IMR-90 (cell line): ENCODE measurements around the gene FAS. TPM values are rescaled to one million over a fixed set of nuclear protein-coding genes. Genes with fewer than 3 reads are reported as not detected.
A peak's percentile ranks its signal among the peaks of the same experiment; 100 is the strongest.

ENCODE experiments used
- ATAC-seq: fragments of 200-7000 bp; cut with Tn5 transposase; 2 replicates; pipeline ENCODE4 v1.9.1; 2020; ENCODE audit warnings: low read depth, mild to moderate bottlenecking, moderate library complexity
- BruUV-seq: library from RNA; stranded (reverse); fragments of 400-500 nt; replicated peaks from 2 replicates; lab custom pipeline; 2021; lab: Mats Ljungman, UMichigan
- CTCF ChIA-PET: fragments of 300-600 bp; formaldehyde crosslinking; extraction: SDS; loops from one replicate; lab custom pipeline; 2021; ENCODE audit warnings: antibody characterized with exemption; lab: Yijun Ruan, JAX
- POLR2A ChIA-PET: fragments of 300-600 bp; sonication (Branson Sonifier 250); formaldehyde crosslinking; loops from one replicate; lab custom pipeline; 2022; ENCODE audit warnings: antibody characterized with exemption; ENCODE audit not compliant: unreplicated experiment; lab: Charles Lee
- DNase-seq: peaks from one replicate; pipeline ENCODE4 v3.0.0; 2013
- H2AFZ ChIP-seq: replicated peaks from 2 replicates; pipeline ENCODE3; 2013; ENCODE audit warnings: low read length, mild to moderate bottlenecking; ENCODE audit not compliant: poor library complexity
- H2AK5ac ChIP-seq: 2 replicates; pipeline ENCODE4 v1.6.1; 2013; ENCODE audit warnings: low read depth, low read length, inconsistent platforms
- H2AK9ac ChIP-seq: replicated peaks from 2 replicates; pipeline ENCODE3; 2013; ENCODE audit warnings: mild to moderate bottlenecking, low read depth, low read length, moderate library complexity; ENCODE audit not compliant: poor library complexity
- H2BK120ac ChIP-seq: 2 replicates; pipeline ENCODE4 v1.6.1; 2013; ENCODE audit warnings: low read depth, low read length, inconsistent platforms
- H2BK15ac ChIP-seq: 3 replicates; pipeline ENCODE4 v1.6.1; 2013; ENCODE audit warnings: low read depth, low read length, inconsistent platforms
- H2BK20ac ChIP-seq: 2 replicates; pipeline ENCODE4 v1.6.1; 2013; ENCODE audit warnings: low read depth, mild to moderate bottlenecking, inconsistent platforms, low read length, moderate library complexity
- H2BK5ac ChIP-seq: 2 replicates; pipeline ENCODE4 v1.6.1; 2013; ENCODE audit warnings: mild to moderate bottlenecking, low read depth, low read length, inconsistent platforms; ENCODE audit not compliant: poor library complexity, severe bottlenecking
- H3K14ac ChIP-seq: replicated peaks from 2 replicates; pipeline ENCODE4 v1.6.1; 2013; ENCODE audit warnings: low read depth, low read length, inconsistent platforms
- H3K18ac ChIP-seq: 2 replicates; pipeline ENCODE4 v1.6.1; 2013; ENCODE audit warnings: low read depth, low read length, control low read depth
- H3K23ac ChIP-seq: 2 replicates; pipeline ENCODE4 v1.6.1; 2013; ENCODE audit warnings: low read depth, low read length, inconsistent platforms
- H3K27ac ChIP-seq: 2 replicates; pipeline ENCODE4 v1.5.1; 2013; ENCODE audit warnings: mild to moderate bottlenecking, control low read depth, low read length; ENCODE audit not compliant: insufficient read depth
- H3K27me3 ChIP-seq: 2 replicates; pipeline ENCODE4 v1.6.1; 2013; ENCODE audit warnings: low read length; ENCODE audit not compliant: control insufficient read depth, insufficient read depth
- H3K36me3 ChIP-seq: 2 replicates; pipeline ENCODE4 v1.6.1; 2013; ENCODE audit warnings: low read length, mixed read lengths; ENCODE audit not compliant: control insufficient read depth, insufficient read depth
- H3K4ac ChIP-seq: 2 replicates; pipeline ENCODE4 v1.6.1; 2013; ENCODE audit warnings: low read depth, low read length, inconsistent platforms
- H3K4me1 ChIP-seq: 2 replicates; pipeline ENCODE4 v1.6.1; 2013; ENCODE audit warnings: low read length, mixed read lengths; ENCODE audit not compliant: control insufficient read depth, insufficient read depth
- H3K4me2 ChIP-seq: 2 replicates; pipeline ENCODE4 v1.6.1; 2013; ENCODE audit warnings: low read depth, mild to moderate bottlenecking, control low read depth, low read length, moderate library complexity
- H3K4me3 ChIP-seq: 2 replicates; pipeline ENCODE4 v1.5.1; 2013; ENCODE audit warnings: low read depth, mild to moderate bottlenecking, control low read depth, low read length, moderate library complexity; ENCODE audit not compliant: insufficient read depth
- H3K56ac ChIP-seq: 2 replicates; pipeline ENCODE4 v1.6.1; 2013; ENCODE audit warnings: low read length, inconsistent platforms; ENCODE audit not compliant: insufficient read depth; ENCODE audit errors: extremely low read depth
- H3K79me1 ChIP-seq, 2 experiments: 2 replicates each; pipeline ENCODE4 v1.6.1; 2013; ENCODE audit warnings: low read length in 2 of 2, inconsistent platforms in 1 of 2, low read depth in 1 of 2
- H3K9ac ChIP-seq: 2 replicates; pipeline ENCODE4 v1.6.1; 2013; ENCODE audit warnings: low read depth, low read length, control low read depth
- H3K9me1 ChIP-seq: 2 replicates; pipeline ENCODE4 v1.6.1; 2013; ENCODE audit warnings: low read length, inconsistent platforms; ENCODE audit not compliant: insufficient read depth
- H3K9me3 ChIP-seq: 2 replicates; pipeline ENCODE4 v1.6.1; 2013; ENCODE audit warnings: low read length; ENCODE audit not compliant: control insufficient read depth, insufficient read depth
- H4K20me1 ChIP-seq: 2 replicates; pipeline ENCODE4 v1.6.1; 2013; ENCODE audit warnings: low read length, inconsistent platforms; ENCODE audit not compliant: insufficient read depth
- H4K5ac ChIP-seq: 2 replicates; pipeline ENCODE4 v1.6.1; 2013; ENCODE audit warnings: mild to moderate bottlenecking, low read depth, low read length, control low read depth
- H4K8ac ChIP-seq, 2 experiments: 2 replicates each; pipeline ENCODE4 v1.6.1; 2013; ENCODE audit warnings: low read depth in 2 of 2, low read length in 2 of 2, control low read depth in 1 of 2, inconsistent platforms in 1 of 2
- H4K91ac ChIP-seq: 2 replicates; pipeline ENCODE4 v1.6.1; 2013; ENCODE audit warnings: low read depth, low read length, inconsistent platforms; ENCODE audit not compliant: insufficient read depth
- BHLHE40 ChIP-seq: fragments of 150-350 bp; IDR thresholded peaks from 2 replicates; pipeline ENCODE4 v1.6.1; 2016; ENCODE audit warnings: mild to moderate bottlenecking, low read depth, low read length
- CEBPB ChIP-seq: IDR thresholded peaks from 2 replicates; pipeline ENCODE4 v1.6.1; 2012; ENCODE audit warnings: low read depth, low read length, improper control_type of control experiment
- CHD1 ChIP-seq: IDR thresholded peaks from 2 replicates; pipeline ENCODE4 v1.6.1; 2012; ENCODE audit warnings: low read depth, low read length, improper control_type of control experiment
- CTCF ChIP-seq: conservative IDR thresholded peaks from 2 replicates; pipeline ENCODE4 v1.5.1; 2012; ENCODE audit warnings: mild to moderate bottlenecking, low read depth, low read length, improper control_type of control experiment
- FOS ChIP-seq: fragments of 150-350 bp; IDR thresholded peaks from 2 replicates; pipeline ENCODE4 v1.6.1; 2016; ENCODE audit warnings: low read depth, low read length
- MAFK ChIP-seq: IDR thresholded peaks from 2 replicates; pipeline ENCODE4 v1.6.1; 2012; ENCODE audit warnings: low read depth, low read length, improper control_type of control experiment
- MAZ ChIP-seq: IDR thresholded peaks from 2 replicates; pipeline ENCODE4 v1.6.1; 2012; ENCODE audit warnings: low read depth, mild to moderate bottlenecking, low read length, improper control_type of control experiment, moderate library complexity, borderline replicate concordance
- MXI1 ChIP-seq: IDR thresholded peaks from 2 replicates; pipeline ENCODE4 v1.6.1; 2012; ENCODE audit warnings: low read depth, mild to moderate bottlenecking, low read length, moderate library complexity, borderline replicate concordance
- NFE2L2 ChIP-seq: fragments of 150-350 bp; IDR thresholded peaks from 2 replicates; pipeline ENCODE4 v1.6.1; 2016; ENCODE audit warnings: low read depth, mild to moderate bottlenecking, low read length
- POLR2A ChIP-seq: IDR thresholded peaks from 2 replicates; pipeline ENCODE4 v1.6.1; 2012; ENCODE audit warnings: mild to moderate bottlenecking, low read depth, low read length
- RAD21 ChIP-seq: IDR thresholded peaks from 2 replicates; pipeline ENCODE4 v1.6.1; 2012; ENCODE audit warnings: low read length, improper control_type of control experiment
- RCOR1 ChIP-seq: IDR thresholded peaks from 2 replicates; pipeline ENCODE4 v1.6.1; 2012; ENCODE audit warnings: mild to moderate bottlenecking, low read length, improper control_type of control experiment; ENCODE audit not compliant: insufficient replicate concordance
- RFX5 ChIP-seq: IDR thresholded peaks from 2 replicates; pipeline ENCODE4 v1.8.0; 2012; ENCODE audit warnings: low read depth, mild to moderate bottlenecking, low read length, moderate library complexity
- SMC3 ChIP-seq: fragments of 150-350 bp; IDR thresholded peaks from 2 replicates; pipeline ENCODE4 v1.6.1; 2016; ENCODE audit warnings: low read depth, mild to moderate bottlenecking, antibody characterized with exemption, low read length, moderate library complexity
- WGBS, 2 experiments: methylation state at CpG; one replicate each; pipeline versions ENCODE4 v1.1.5 to v1.1.7; 2013; ENCODE audit warnings: missing lambda C conversion rate in 2 of 2; ENCODE audit not compliant: insufficient read length in 1 of 2; ENCODE audit errors: extremely low coverage in 2 of 2; 5-methylcytosine and 5-hydroxymethylcytosine counted together
- dilution Hi-C: fragments of 300-500 bp; cut with HindIII; formaldehyde crosslinking; loops from one replicate; pipeline ENCODE4 v1.14.3; 2018; ENCODE audit warnings: low sequenced_read_pairs; ENCODE audit not compliant: unreplicated experiment
- in situ Hi-C: fragments of 300-500 bp; cut with MboI; formaldehyde crosslinking; loops from 3 replicates; pipeline ENCODE4 v1.14.3; 2019; ENCODE audit warnings: low sequenced_read_pairs, inconsistent platforms, mixed read lengths
- intact Hi-C: fragments of 100-400 bp; cut with micrococcal nuclease; formaldehyde crosslinking; loops from 2 replicates; pipeline ENCODE4 v1.10.0; 2022
- polyA plus RNA-seq, 3 experiments: library from polyadenylated mRNA; depleted of rRNA; stranded (reverse); fragments of >200 nt; gene quantifications; 2 replicates each; pipeline ENCODE4 v1.2.3, GENCODE V29; 2012; ENCODE audit warnings: low replicate concordance in 1 of 3
- total RNA-seq: library from RNA; depleted of rRNA; stranded (reverse); fragments of >200 nt; gene quantifications from 2 replicates; pipeline ENCODE4 v1.2.3, GENCODE V29; 2012
- TF ChIP-seq, protein P1 (sequence below): fragments of 150-350 bp; IDR thresholded peaks from 2 replicates; pipeline ENCODE4 v1.6.1; 2016; ENCODE audit warnings: low read depth, mild to moderate bottlenecking, low read length, moderate library complexity, borderline replicate concordance
- TF ChIP-seq, protein P2 (sequence below): fragments of 150-350 bp; IDR thresholded peaks from 2 replicates; pipeline ENCODE4 v1.6.1; 2017; ENCODE audit warnings: mild to moderate bottlenecking, antibody characterized with exemption, low read length, low read depth

FAS gene
- total and polyA plus RNA-seq, 2 of the 4 experiments (the other 2 are of a cell fraction), result 34.3 to 53.8 TPM

GRCh38 chr10:88983939-88984338 lies 6.7 kb upstream of the FAS start:
- in situ Hi-C loops (loop anchor here (5.0 kb wide), 1 partner anchor 42 kb away; no protein-coding TSS in a partner anchor), dilution Hi-C loops (no loop called here), intact Hi-C loops (no loop called here)
- H3K27me3 ChIP-seq, result no peaks in the 10 kb centered on the region
- H2AK5ac ChIP-seq, result no peak overlapping the region
- no peak overlapping the region for H3K18ac ChIP-seq
- no peak for ATAC-seq
- no peak overlapping the region for H3K9ac ChIP-seq
- H3K4me1 ChIP-seq, result peaks cover 10% of the 10 kb centered on the region
- H2AFZ ChIP-seq, result no peak overlapping the region
- H4K91ac ChIP-seq, result no peak overlapping the region
- H4K20me1 ChIP-seq, result 0 out of 2 replicates have a peak, but pooled peaks cover 3% of the 10 kb centered on the region
- H4K5ac ChIP-seq, result no peak overlapping the region
- no peak overlapping the region for H2BK120ac ChIP-seq
- POLR2A ChIA-PET, result no interaction called here
- H3K36me3 ChIP-seq, result no peaks in the 10 kb centered on the region; the same call in 1 of the 2 replicates
- no CpG with 5 or more reads among the region's 1 CpG for WGBS, 2 experiments
- peaks cover 37 to 58% of the 10 kb centered on the region in 2 experiments for H3K79me1 ChIP-seq
- H2BK5ac ChIP-seq, result no peak overlapping the region
- H3K56ac ChIP-seq, result no peak overlapping the region
- H3K14ac ChIP-seq, result 0 out of 2 replicates have a peak overlapping the region, but pooled peaks have one; percentile 12
- BruUV-seq, result no TSS peak
- H2AK9ac ChIP-seq, result no peak overlapping the region
- no peak overlapping the region for H3K4ac ChIP-seq
- H4K8ac ChIP-seq, result no peak overlapping the region
- no peak overlapping the region; the same call in 1 of the 2 replicates for H3K23ac ChIP-seq
- H3K4me3 ChIP-seq, result no peak overlapping the region
- H3K9me1 ChIP-seq, result peaks cover 7% of the 10 kb centered on the region; the same call in 1 of the 2 replicates
- CTCF ChIA-PET, result no interaction called here
- H2BK20ac ChIP-seq, result no peak overlapping the region
- H2BK15ac ChIP-seq, result no peak overlapping the region
- no peak overlapping the region for H3K27ac ChIP-seq
- TF ChIP-seq RAD21 (no peak), MXI1 (no peak), MAZ (no peak), CHD1 (no peak), POLR2A (no peak), SMC3 (no peak), BHLHE40 (no peak), RFX5 (no peak), MAFK (no peak), NFE2L2 (no peak), FOS (no peak), CEBPB (no peak), CTCF (no peak), RCOR1 (no peak)
- TF ChIP-seq, protein P1, sequence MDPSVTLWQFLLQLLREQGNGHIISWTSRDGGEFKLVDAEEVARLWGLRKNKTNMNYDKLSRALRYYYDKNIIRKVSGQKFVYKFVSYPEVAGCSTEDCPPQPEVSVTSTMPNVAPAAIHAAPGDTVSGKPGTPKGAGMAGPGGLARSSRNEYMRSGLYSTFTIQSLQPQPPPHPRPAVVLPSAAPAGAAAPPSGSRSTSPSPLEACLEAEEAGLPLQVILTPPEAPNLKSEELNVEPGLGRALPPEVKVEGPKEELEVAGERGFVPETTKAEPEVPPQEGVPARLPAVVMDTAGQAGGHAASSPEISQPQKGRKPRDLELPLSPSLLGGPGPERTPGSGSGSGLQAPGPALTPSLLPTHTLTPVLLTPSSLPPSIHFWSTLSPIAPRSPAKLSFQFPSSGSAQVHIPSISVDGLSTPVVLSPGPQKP, result no peak
- TF ChIP-seq, protein P2, sequence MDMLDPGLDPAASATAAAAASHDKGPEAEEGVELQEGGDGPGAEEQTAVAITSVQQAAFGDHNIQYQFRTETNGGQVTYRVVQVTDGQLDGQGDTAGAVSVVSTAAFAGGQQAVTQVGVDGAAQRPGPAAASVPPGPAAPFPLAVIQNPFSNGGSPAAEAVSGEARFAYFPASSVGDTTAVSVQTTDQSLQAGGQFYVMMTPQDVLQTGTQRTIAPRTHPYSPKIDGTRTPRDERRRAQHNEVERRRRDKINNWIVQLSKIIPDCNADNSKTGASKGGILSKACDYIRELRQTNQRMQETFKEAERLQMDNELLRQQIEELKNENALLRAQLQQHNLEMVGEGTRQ, result no peak
- no peaks in the 10 kb centered on the region for H3K9me3 ChIP-seq
- H3K4me2 ChIP-seq, result no peak overlapping the region
- no peak for DNase-seq
